AG04449 (cell line): ENCODE measurements around the gene AARS1.

ENCODE experiments used
- CTCF ChIA-PET: fragments of 350-600 bp; formaldehyde crosslinking; extraction: SDS; loops from one replicate; lab custom pipeline; 2021; ENCODE audit warnings: antibody characterized with exemption; lab: Yijun Ruan, JAX
- POLR2A ChIA-PET: fragments of 400-600, 350-600 bp; formaldehyde crosslinking; extraction: SDS; loops from one replicate; lab custom pipeline; 2020; ENCODE audit warnings: antibody characterized with exemption, inconsistent platforms; lab: Yijun Ruan, JAX
- DNase-seq: peaks from one replicate; pipeline ENCODE4 v3.0.0-alpha.2; 2010; ENCODE audit warnings: low read depth, low spot score
- H3K4me3 ChIP-seq: 2 replicates; pipeline ENCODE4 v1.5.1; 2011; ENCODE audit warnings: low read depth, mild to moderate bottlenecking, control low read depth, low read length
- CTCF ChIP-seq: IDR thresholded peaks from one replicate; pipeline ENCODE4 v1.5.1; 2011; ENCODE audit warnings: mild to moderate bottlenecking, moderate library complexity, low read length, control low read depth, inconsistent platforms; ENCODE audit not compliant: insufficient read depth; ENCODE audit errors: missing control alignments

The AARS1 gene

GRCh38 chr16:70258946-70259345, 30.4 kb downstream of the AARS1 start:
- ChIA-PET CTCF (interaction anchor here (0.9 to 8.7 kb wide), 2 partner anchors 8 to 11 kb away, joined by 3 to 62 read pairs; no protein-coding TSS in a partner anchor), POLR2A (interaction anchor here (0.7 kb wide), 1 partner anchor 72 kb away, joined by 3 read pairs; no protein-coding TSS in a partner anchor)
- no peak overlapping the region for H3K4me3 ChIP-seq
- DNase-seq: no peak
- no peak for TF ChIP-seq CTCF

GRCh38 chr16:70258065-70258464, 31.2 kb downstream of the AARS1 start:
- DNase-seq: no peak
- no peak overlapping the region for H3K4me3 ChIP-seq
- ChIA-PET CTCF (interaction anchor here (8.7 kb wide), 1 partner anchor 9 kb away, joined by 62 read pairs; no protein-coding TSS in a partner anchor), POLR2A (no interaction called here)
- TF ChIP-seq CTCF: no peak

- no peak for DNase-seq
- H3K4me3 ChIP-seq: no peak overlapping the region
- TF ChIP-seq CTCF: no peak
- CTCF ChIA-PET: interaction anchor here (8.7 kb wide), 1 partner anchor 10 kb away, joined by 62 read pairs; no protein-coding TSS in a partner anchor
- POLR2A ChIA-PET: no interaction called here
Measured at GRCh38 chr16:70257391-70257790, 31.9 kb downstream of the AARS1 start.

- POLR2A ChIA-PET: no interaction called here
- no peak overlapping the region for H3K4me3 ChIP-seq
- DNase-seq: no peak
- TF ChIP-seq CTCF: no peak
- CTCF ChIA-PET: interaction anchor here (1.5 to 8.7 kb wide), 5 partner anchors 7 to 30 kb away, joined by 5 to 62 read pairs (median 8); no protein-coding TSS in a partner anchor
Measured at GRCh38 chr16:70255574-70255973, 33.7 kb downstream of the AARS1 start.

- ChIA-PET POLR2A (no interaction called here), CTCF (interaction anchor here (1.1 to 8.7 kb wide), 7 partner anchors 8 to 31 kb away, joined by 3 to 62 read pairs (median 8); no protein-coding TSS in a partner anchor)
- no peak for DNase-seq
- TF ChIP-seq CTCF: no peak
- H3K4me3 ChIP-seq: no peak overlapping the region
Measured at GRCh38 chr16:70254965-70255286, 34.4 kb downstream of the AARS1 start.

- POLR2A ChIA-PET: no interaction called here
- DNase-seq: no peak
- no peak overlapping the region for H3K4me3 ChIP-seq
- CTCF ChIA-PET: interaction anchor here (1.0 to 8.7 kb wide), 10 partner anchors 8 to 90 kb away, joined by 3 to 62 read pairs (median 6); partner anchors contain the start of gene AARS1
- TF ChIP-seq CTCF: no peak
Measured at GRCh38 chr16:70254180-70254964, 34.9 kb downstream of the AARS1 start.
